ENCODE measurements around the gene C16orf78.

- TF ChIP-seq CTCF (conservative IDR thresholded peaks at IDR 0.05 in 1 of 2, IDR thresholded peaks at IDR 0.05 in 1 of 2; ENCODE audit: extremely low read depth in 1 of 2, insufficient read depth in 1 of 2, low read depth in 1 of 2, low read length in 2 of 2) (no peak), EZH2 (IDR thresholded peaks at IDR 0.05; ENCODE audit: borderline replicate concordance, low read length) (no peak)
Measured at GRCh38 chr16:49443576-49443975, 70.0 kb downstream of the C16orf78 start.

Data from mammary epithelial cell (primary cell).